Memory B cell (primary cell): Measurements from ENCODE around the gene TSHZ2.

Experiments
- ATAC-seq: fragments of 150-1000 bp; cut with Tn5 transposase; 2 replicates; pipeline ENCODE4 v1.10.0; 2021; ENCODE audit warnings: low read depth, mild to moderate bottlenecking, moderate library complexity
- DNase-seq, 2 donors: peaks; one replicate each; pipeline ENCODE4 v3.0.0; 2022; ENCODE audit warnings: low spot score in 2 of 2
- H3K27ac Mint-ChIP-seq: one replicate; pipeline ENCODE4 v1.8.0; 2022; ENCODE audit warnings: mild to moderate bottlenecking, moderate library complexity, mixed read lengths
- H3K27me3 Mint-ChIP-seq: one replicate; pipeline ENCODE4 v1.8.0; 2022; ENCODE audit warnings: mixed read lengths
- H3K36me3 Mint-ChIP-seq: one replicate; pipeline ENCODE4 v1.8.0; 2022; ENCODE audit warnings: mild to moderate bottlenecking, mixed read lengths
- H3K4me1 Mint-ChIP-seq: one replicate; pipeline ENCODE4 v1.8.0; 2022; ENCODE audit warnings: mixed read lengths
- H3K4me3 Mint-ChIP-seq: one replicate; pipeline ENCODE4 v1.8.0; 2022; ENCODE audit warnings: mild to moderate bottlenecking, moderate library complexity, mixed read lengths
- H3K9me3 Mint-ChIP-seq: one replicate; pipeline ENCODE4 v1.8.0; 2022; ENCODE audit warnings: mixed read lengths

The TSHZ2 gene

DNA sequence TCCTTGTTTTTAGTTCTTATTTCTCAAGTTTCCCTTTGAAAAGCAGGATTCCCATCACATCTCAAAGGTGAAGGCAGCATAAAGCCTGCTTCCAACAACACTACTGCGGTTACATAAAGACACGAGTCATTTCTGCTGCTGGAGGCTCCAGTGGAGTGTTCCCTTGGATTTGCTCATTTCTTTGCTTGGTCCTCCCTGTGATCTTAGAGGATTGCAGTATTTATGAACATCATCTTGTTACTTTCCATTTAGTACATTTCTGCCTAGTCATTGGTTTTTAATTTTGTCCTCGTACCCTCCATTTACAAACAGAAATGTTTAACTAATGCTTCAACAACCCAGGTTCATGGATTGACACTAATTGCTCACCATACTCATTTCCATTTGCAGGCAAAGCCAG is 322.6 kb downstream of the TSHZ2 start:
- no peak for ATAC-seq
- Mint-ChIP-seq H3K27me3 (peaks cover 11% of the 10 kb centered on the region), H3K36me3 (no peaks in the 10 kb centered on the region), H3K4me1 (no peaks in the 10 kb centered on the region), H3K4me3 (no peak overlapping the region), H3K27ac (no peak overlapping the region), H3K9me3 (no peaks in the 10 kb centered on the region)
- no peak for DNase-seq

DNA sequence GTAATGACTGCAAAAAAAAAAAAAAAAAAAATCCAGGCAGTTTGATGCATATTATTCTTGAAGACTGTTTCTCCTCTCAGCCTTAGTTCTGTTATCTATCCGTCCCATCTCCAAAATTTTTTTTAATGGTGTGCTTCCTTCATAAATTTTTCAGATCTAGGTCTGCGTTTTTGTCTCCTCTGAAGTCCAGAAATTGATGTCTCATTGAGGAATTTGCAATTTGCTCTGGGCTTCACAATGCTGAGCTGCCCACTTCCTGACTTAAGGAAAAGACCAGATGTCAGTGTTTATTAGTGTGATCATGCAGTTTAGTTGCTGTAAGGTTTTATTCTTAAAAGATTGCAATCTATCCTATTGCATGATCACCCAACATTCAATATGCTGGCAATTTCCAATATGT is 323.9 kb downstream of the TSHZ2 start:
- ATAC-seq (no peak), DNase-seq (no peak)
- H3K27me3 Mint-ChIP-seq: peaks cover 11% of the 10 kb centered on the region
- H3K4me3 Mint-ChIP-seq: no peak overlapping the region
- no peaks in the 10 kb centered on the region for H3K9me3 Mint-ChIP-seq
- no peaks in the 10 kb centered on the region for H3K36me3 Mint-ChIP-seq
- no peak overlapping the region for H3K27ac Mint-ChIP-seq
- H3K4me1 Mint-ChIP-seq: no peaks in the 10 kb centered on the region

DNA sequence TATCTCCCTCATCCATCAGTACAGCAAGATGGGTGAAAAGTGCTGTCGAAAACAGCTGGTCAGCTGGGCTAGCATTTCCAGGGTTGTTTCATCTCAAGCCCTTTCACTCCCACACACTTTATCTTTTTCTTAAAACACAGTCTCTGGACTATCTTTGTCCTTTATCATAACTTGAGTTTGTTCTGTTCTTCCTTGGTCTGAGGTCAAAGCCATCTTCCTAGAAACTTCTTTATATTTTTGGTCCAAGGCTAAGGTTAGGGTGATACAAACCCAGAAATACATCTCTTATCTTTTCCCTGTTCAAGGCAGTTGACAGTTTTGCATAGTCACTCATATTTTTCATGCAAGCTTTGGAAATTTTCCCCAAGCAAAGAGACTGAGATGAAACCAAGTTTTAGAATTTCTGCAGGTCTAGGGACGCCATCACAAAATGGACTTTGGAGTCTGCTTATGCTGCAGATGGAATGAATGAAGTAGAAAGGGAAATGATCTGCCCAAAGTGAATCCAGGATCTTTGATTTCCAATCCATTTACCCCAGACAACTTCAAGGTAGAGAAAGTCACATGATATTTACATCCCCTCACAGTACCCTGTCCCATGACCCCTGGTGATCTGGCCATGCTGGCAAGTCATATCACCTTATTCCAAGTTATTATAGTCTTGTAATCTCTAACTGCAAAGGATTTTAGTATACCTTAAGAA is 324.4 kb downstream of the TSHZ2 start:
- no peaks in the 10 kb centered on the region for H3K4me1 Mint-ChIP-seq
- H3K9me3 Mint-ChIP-seq: no peaks in the 10 kb centered on the region
- ATAC-seq: no peak
- H3K4me3 Mint-ChIP-seq: no peak overlapping the region
- H3K27me3 Mint-ChIP-seq: peaks cover 11% of the 10 kb centered on the region
- DNase-seq: no peak
- H3K36me3 Mint-ChIP-seq: no peaks in the 10 kb centered on the region
- H3K27ac Mint-ChIP-seq: no peak overlapping the region

DNA sequence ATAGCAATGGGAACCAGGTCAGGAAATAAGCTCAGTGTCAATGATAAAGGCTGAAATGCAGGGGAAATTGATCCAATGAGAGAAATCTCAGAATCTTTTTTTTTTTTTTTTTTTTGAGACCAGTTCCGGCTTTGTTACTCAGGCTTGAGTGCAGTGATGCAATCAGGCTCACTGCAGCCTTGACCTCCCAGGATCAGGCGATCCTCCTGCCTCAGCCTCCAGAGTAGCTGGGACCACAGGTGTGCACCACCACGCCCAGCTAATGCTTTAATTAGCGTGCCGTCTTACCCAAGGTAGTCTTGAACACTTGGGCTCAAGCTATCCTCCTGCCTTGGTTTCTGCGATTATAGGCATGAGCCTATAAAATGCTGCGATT is 325.0 kb downstream of the TSHZ2 start:
- Mint-ChIP-seq H3K27me3 (peaks cover 11% of the 10 kb centered on the region), H3K4me1 (no peaks in the 10 kb centered on the region)

DNA sequence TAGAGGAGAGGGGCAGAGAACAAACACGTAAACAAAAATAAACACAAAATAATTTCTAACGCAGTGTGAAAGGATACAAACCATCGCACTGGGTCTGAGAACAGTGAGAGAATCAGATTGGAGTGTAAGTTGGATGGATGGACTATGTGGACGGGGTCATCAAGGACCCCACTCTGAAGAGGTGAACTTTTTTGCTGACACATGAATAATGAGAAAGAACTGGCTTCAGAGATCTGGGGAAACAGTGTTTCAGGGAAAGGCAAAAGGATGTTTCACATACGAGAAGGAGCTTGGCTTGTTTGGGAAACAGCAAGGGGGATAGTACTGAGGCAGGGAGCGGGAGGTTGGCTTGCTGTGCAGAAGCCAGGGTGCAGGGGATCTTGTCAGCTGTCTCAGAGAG is 326.1 kb downstream of the TSHZ2 start:
- H3K4me1 Mint-ChIP-seq: no peaks in the 10 kb centered on the region
- no peaks in the 10 kb centered on the region for H3K36me3 Mint-ChIP-seq
- H3K27me3 Mint-ChIP-seq: peaks cover 7% of the 10 kb centered on the region
- H3K9me3 Mint-ChIP-seq: no peaks in the 10 kb centered on the region
- H3K4me3 Mint-ChIP-seq: no peak overlapping the region
- DNase-seq (no peak), ATAC-seq (no peak)
- H3K27ac Mint-ChIP-seq: no peak overlapping the region

More for the DNA sequence above, 325.0 kb downstream of the TSHZ2 start:
- Mint-ChIP-seq H3K4me3 (no peak overlapping the region), H3K27ac (no peak overlapping the region), H3K36me3 (no peaks in the 10 kb centered on the region), H3K9me3 (no peaks in the 10 kb centered on the region)
- ATAC-seq: no peak
- DNase-seq: no peak

DNA sequence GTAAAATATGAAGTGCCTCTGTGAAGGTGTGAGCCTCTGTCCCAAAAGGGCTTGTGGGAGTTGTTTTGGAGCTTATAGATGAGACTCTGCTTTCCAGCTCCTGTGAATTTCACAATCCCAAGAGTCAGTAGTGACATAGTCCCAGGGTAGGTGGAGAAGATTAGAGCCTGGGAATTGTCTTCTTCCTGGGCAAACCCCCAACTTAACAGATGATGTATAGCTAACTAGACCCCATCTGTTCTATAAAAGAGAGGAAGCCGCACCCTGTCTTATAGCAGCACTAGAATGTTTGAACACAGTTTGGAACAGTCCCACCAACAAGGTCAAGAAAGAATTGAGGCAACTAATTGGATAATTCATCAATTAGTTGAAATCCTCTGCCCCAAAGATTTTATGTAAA is 326.8 kb downstream of the TSHZ2 start:
- Mint-ChIP-seq H3K4me1 (no peaks in the 10 kb centered on the region), H3K27me3 (peaks cover 7% of the 10 kb centered on the region), H3K9me3 (no peaks in the 10 kb centered on the region), H3K36me3 (no peaks in the 10 kb centered on the region), H3K27ac (no peak overlapping the region), H3K4me3 (no peak overlapping the region)
- ATAC-seq (no peak), DNase-seq (no peak)

DNA sequence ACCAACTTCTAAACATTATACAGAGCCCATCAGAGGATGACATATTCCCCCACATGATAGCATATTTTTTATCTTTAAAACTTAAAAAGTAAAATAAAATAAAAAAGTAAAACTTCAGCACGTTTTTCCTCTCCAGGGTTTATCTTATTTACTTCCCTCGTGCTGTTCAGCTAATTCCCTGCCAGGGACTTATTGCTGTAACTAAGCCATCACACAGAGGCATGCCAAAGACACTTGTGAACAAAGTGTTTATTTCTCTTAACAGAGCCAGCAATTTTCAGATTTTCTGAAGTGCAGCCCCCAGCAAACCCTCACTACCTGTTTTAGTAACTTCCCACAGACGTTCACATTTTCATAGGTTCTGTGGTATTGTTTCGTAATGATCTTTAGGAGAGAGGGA is 327.7 kb downstream of the TSHZ2 start:
- DNase-seq: no peak
- H3K36me3 Mint-ChIP-seq: no peaks in the 10 kb centered on the region
- no peaks in the 10 kb centered on the region for H3K4me1 Mint-ChIP-seq
- no peak for ATAC-seq
- no peak overlapping the region for H3K27ac Mint-ChIP-seq
- H3K27me3 Mint-ChIP-seq: peaks cover 5% of the 10 kb centered on the region
- no peaks in the 10 kb centered on the region for H3K9me3 Mint-ChIP-seq
- H3K4me3 Mint-ChIP-seq: no peak overlapping the region

DNA sequence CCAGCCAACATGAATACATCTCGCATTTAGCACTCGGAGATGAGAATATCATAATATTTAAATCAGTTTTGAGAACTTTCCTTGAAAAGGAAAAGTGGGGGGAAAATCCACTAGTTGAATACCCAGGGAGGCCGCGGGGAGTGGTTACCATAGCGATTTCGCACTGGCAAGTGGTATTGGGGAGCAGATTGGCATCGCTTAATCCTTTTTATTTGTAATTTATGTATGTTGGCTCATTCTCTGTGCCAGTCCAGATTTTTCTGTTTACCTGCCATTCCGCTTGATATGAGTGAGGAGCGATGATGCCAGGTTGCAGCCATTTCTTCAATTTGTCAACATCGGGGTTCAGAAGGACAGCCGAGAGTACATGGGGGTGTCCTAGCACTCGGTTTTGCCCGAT is 329.7 kb downstream of the TSHZ2 start:
- no peaks in the 10 kb centered on the region for H3K9me3 Mint-ChIP-seq
- ATAC-seq (no peak), DNase-seq (no peak)
- H3K27me3 Mint-ChIP-seq: peaks cover 6% of the 10 kb centered on the region
- peaks cover 3% of the 10 kb centered on the region for H3K36me3 Mint-ChIP-seq
- no peak overlapping the region for H3K4me3 Mint-ChIP-seq
- H3K4me1 Mint-ChIP-seq: no peaks in the 10 kb centered on the region
- H3K27ac Mint-ChIP-seq: no peak overlapping the region

DNA sequence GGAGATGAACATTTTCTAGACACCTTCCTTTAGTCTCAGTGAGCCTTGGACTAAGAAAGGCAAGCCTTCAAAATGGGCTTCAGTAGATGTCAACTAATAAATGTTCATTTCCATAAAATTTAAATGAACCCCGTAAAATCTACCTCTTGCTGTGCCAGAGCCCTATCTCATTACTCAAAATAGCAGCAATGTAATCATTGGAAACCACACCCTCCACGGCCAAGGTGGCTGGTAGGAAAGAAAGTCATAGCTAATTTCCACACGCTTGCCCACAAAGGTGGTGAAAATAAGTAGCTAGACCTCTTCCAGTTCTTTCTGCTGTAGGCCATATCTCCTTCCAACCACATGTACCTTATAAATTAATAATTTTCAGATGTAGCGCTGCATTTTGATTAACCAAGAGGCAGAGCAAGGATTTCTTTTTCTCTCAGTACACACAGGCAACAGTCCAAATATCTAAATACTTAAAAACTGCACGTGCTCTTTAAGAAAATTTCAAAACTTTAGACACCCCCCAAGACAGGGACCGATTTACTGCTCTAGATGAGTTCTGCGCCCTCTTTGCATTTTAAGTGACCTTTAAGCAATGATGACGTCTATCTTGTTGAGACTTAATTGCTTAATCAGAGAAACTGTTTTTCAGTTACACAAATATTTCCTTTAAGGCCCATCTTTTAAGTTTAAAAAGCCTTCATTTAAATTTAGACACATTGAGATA is 330.7 kb downstream of the TSHZ2 start:
- Mint-ChIP-seq H3K9me3 (no peaks in the 10 kb centered on the region), H3K36me3 (peaks cover 3% of the 10 kb centered on the region), H3K4me3 (no peak overlapping the region), H3K27me3 (peaks cover 8% of the 10 kb centered on the region), H3K27ac (no peak overlapping the region), H3K4me1 (no peaks in the 10 kb centered on the region)
- DNase-seq (no peak), ATAC-seq (no peak)

DNA sequence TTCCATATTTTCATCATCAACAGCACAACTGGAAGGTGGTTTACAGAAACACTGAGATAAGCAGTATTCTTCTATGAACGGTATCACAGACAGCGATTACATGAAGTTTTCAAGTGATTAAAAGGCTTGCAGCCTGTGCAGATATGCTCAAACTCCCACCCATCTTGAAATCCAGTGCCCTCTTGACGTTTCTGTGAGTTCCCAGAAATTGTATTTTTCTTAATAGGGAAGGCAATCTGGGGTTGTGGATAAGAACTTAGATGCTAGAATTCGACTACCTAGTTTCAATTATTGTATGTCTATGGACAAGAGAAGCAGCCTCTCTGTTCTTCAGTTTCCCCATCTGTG is 331.2 kb downstream of the TSHZ2 start:
- Mint-ChIP-seq H3K4me3 (no peak overlapping the region), H3K9me3 (no peaks in the 10 kb centered on the region), H3K27ac (no peak overlapping the region), H3K36me3 (peaks cover 3% of the 10 kb centered on the region), H3K4me1 (no peaks in the 10 kb centered on the region), H3K27me3 (peaks cover 10% of the 10 kb centered on the region)
- ATAC-seq (no peak), DNase-seq (no peak)

DNA sequence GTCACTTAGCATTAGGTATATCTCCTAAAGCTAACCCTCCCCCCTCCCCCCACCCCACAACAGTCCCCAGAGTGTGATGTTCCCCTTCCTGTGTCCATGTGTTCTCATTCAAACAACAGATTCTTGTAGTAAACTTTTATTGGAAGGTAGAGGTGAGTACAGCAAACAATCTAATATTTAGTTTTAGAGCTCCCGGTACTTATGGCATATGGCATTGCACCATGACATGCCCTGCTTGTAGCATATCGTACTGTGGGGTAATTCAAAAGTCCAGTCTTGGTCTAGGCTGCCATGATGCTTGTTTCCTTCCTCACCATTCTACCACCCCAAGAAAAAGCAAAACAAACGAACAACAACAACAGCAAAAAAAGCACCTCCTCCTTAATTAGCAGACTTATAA is 332.0 kb downstream of the TSHZ2 start:
- H3K27ac Mint-ChIP-seq: no peak overlapping the region
- H3K9me3 Mint-ChIP-seq: no peaks in the 10 kb centered on the region
- peaks cover 3% of the 10 kb centered on the region for H3K36me3 Mint-ChIP-seq
- H3K27me3 Mint-ChIP-seq: peaks cover 8% of the 10 kb centered on the region
- H3K4me3 Mint-ChIP-seq: no peak overlapping the region
- ATAC-seq (no peak), DNase-seq (no peak)
- no peaks in the 10 kb centered on the region for H3K4me1 Mint-ChIP-seq

DNA sequence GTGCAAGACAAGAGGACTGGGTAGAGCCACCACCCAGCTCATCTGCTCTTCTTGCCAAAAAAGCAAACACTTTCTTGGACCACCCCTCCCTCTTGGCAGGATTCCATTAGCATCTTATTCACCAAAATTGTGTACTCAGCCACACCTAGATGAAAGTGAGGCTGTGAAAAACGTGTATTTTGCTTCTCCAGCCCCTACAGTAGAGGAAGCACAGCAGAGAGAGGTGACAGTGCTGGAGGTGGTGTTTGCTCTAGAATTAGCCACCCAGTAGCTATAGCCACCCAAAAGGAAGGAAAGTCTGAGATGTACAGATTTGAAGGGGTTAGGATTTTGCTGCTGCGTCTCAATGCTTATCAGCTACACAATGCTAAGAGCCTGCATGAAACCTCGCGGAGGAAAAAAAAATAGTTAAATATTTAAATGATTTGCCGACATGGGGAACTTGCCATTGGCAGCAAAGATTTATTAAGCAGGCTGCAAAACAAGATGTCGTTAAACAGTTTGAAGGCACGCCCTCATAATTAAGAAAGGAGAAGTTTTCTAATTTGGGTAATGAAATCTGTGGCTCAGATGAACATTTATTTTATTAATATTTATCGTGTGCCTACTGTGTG is 334.1 kb downstream of the TSHZ2 start:
- Mint-ChIP-seq H3K27me3 (peaks cover 8% of the 10 kb centered on the region), H3K4me3 (no peak overlapping the region), H3K4me1 (no peaks in the 10 kb centered on the region), H3K27ac (no peak overlapping the region), H3K9me3 (no peaks in the 10 kb centered on the region), H3K36me3 (peaks cover 3% of the 10 kb centered on the region)
- DNase-seq (no peak), ATAC-seq (no peak)

DNA sequence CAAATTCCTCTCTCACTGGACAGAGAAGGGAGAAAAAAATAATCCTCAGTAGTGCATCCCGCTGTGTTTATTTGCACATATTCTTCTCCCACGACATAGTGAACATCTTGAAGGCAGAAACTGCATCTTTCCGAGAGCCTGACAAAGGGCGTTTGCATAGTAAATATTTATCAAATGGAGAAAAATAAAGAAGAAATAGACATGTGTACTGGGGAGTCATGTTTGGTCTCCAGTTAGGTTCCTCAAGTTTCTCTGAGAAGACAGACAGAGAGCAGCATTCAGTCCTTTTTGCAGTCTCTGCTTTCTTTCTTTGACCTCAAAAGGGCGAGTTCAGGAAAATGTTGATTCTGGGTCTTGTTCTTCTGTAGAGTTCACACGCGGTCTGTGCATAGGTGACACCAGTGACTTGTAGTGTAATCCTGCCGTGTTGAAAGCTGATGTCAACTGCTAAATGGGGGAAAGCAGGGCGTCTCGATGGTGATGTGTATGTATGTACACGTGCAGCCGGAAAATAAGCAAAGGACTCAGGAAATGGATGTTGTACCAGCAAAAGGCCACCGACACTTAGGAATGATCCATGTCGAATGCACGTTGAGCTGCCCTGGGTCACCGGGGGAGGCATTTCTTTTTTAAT is 335.9 kb downstream of the TSHZ2 start:
- ATAC-seq (no peak), DNase-seq (no peak)
- Mint-ChIP-seq H3K36me3 (peaks cover 3% of the 10 kb centered on the region), H3K27ac (no peak overlapping the region), H3K4me1 (no peaks in the 10 kb centered on the region), H3K27me3 (peaks cover 8% of the 10 kb centered on the region), H3K9me3 (no peaks in the 10 kb centered on the region), H3K4me3 (no peak overlapping the region)

DNA sequence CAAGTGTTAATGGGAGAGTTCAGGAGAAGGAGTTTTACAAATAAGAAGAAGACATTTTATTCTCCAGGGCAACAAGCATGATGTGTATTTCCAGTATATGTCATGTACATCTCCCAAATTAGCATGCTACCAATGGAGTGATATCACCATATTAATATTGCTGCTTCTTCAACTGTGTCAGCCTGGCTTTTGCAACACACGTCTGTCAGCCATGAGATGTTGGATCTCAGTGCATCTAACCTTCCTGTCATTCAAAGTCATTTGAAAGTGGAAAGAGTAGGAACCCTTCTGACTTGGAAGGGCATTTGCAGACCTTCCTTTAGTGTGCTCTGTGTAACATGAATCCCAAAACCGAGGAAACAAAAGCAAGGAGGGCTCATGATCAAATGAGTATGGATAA is 337.4 kb downstream of the TSHZ2 start:
- no peak overlapping the region for H3K4me3 Mint-ChIP-seq
- ATAC-seq: no peak
- no peak for DNase-seq
- H3K36me3 Mint-ChIP-seq: peaks cover 3% of the 10 kb centered on the region
- H3K27ac Mint-ChIP-seq: no peak overlapping the region
- H3K4me1 Mint-ChIP-seq: no peaks in the 10 kb centered on the region
- H3K9me3 Mint-ChIP-seq: no peaks in the 10 kb centered on the region
- H3K27me3 Mint-ChIP-seq: peaks cover 8% of the 10 kb centered on the region
